DLD1 (cell line): Measurements from ENCODE around the gene NTN1.

Experiments used
- in situ Hi-C: cut with HindIII; loops from 2 replicates; pipeline ENCODE4 v1.10.0; 2017; ENCODE audit warnings: low sequenced_read_pairs

NTN1 gene

GRCh38 chr17:9035249-9035648 lies 13.9 kb downstream of the NTN1 start:
- in situ Hi-C loops, result no loop called here

GRCh38 chr17:9036336-9036735 lies 15.0 kb downstream of the NTN1 start:
- in situ Hi-C loops, result no loop called here

- in situ Hi-C loops, result no loop called here
These were observed 16.4 kb downstream of the NTN1 start for GRCh38 chr17:9037736-9038135.

GRCh38 chr17:9038380-9038779 lies 17.1 kb downstream of the NTN1 start:
- in situ Hi-C loops, result no loop called here

- in situ Hi-C loops, result no loop called here
These were observed 23.6 kb downstream of the NTN1 start for GRCh38 chr17:9044772-9045463.

GRCh38 chr17:9050801-9051401 lies 29.6 kb downstream of the NTN1 start:
- in situ Hi-C loops, result no loop called here

GRCh38 chr17:9051561-9051960 lies 30.3 kb downstream of the NTN1 start:
- in situ Hi-C loops, result no loop called here

- in situ Hi-C loops, result no loop called here
These were observed 31.6 kb downstream of the NTN1 start for GRCh38 chr17:9052921-9053320.

GRCh38 chr17:9053406-9053805 lies 32.1 kb downstream of the NTN1 start:
- in situ Hi-C loops, result no loop called here

- in situ Hi-C loops, result no loop called here
These were observed 33.0 kb downstream of the NTN1 start for GRCh38 chr17:9054126-9054975.

- in situ Hi-C loops, result no loop called here
These were observed 34.0 kb downstream of the NTN1 start for GRCh38 chr17:9055281-9055680.

- in situ Hi-C loops, result no loop called here
These were observed 35.3 kb downstream of the NTN1 start for GRCh38 chr17:9056566-9056965.

GRCh38 chr17:9057310-9057709 lies 36.0 kb downstream of the NTN1 start:
- in situ Hi-C loops, result no loop called here

- in situ Hi-C loops, result no loop called here
These were observed 41.1 kb downstream of the NTN1 start for GRCh38 chr17:9062399-9062902.

GRCh38 chr17:9064311-9064834 lies 43.1 kb downstream of the NTN1 start:
- in situ Hi-C loops, result no loop called here

GRCh38 chr17:9071016-9071415 lies 49.7 kb downstream of the NTN1 start:
- in situ Hi-C loops, result no loop called here

- in situ Hi-C loops, result no loop called here
These were observed 50.6 kb downstream of the NTN1 start for GRCh38 chr17:9071811-9072498.

- in situ Hi-C loops, result no loop called here
These were observed 51.5 kb downstream of the NTN1 start for GRCh38 chr17:9072696-9073339.

GRCh38 chr17:9074131-9074530 lies 52.8 kb downstream of the NTN1 start:
- in situ Hi-C loops, result no loop called here

- in situ Hi-C loops, result no loop called here
These were observed 58.3 kb downstream of the NTN1 start for GRCh38 chr17:9079461-9080103.
